Keratinocyte (primary cell): ENCODE results near the gene RBM3. TPM values are rescaled to one million over a fixed set of nuclear protein-coding genes. Genes with fewer than 3 reads are reported as not detected.

Experiments
- DNase-seq: peaks from one replicate; pipeline ENCODE4 v3.0.0-alpha.2; 2011; ENCODE audit warnings: low read depth, missing footprints, low spot score
- FAIRE-seq: peaks from 2 replicates; lab custom pipeline; 2011; peaks lifted over from hg19 to GRCh38; lab: Jason Lieb, UNC
- H2AFZ ChIP-seq: 2 replicates; pipeline ENCODE4 v1.6.0; 2012; ENCODE audit warnings: low read length, control low read depth, inconsistent platforms; ENCODE audit not compliant: control insufficient read depth
- H3K27ac ChIP-seq: 2 replicates; pipeline ENCODE4 v1.5.1; 2011; ENCODE audit warnings: low read length; ENCODE audit not compliant: control insufficient read depth, insufficient read depth
- H3K27me3 ChIP-seq: 3 replicates; pipeline ENCODE4 v1.6.0; 2011; ENCODE audit warnings: low read length; ENCODE audit not compliant: control insufficient read depth, insufficient read depth; ENCODE audit errors: extremely low read depth
- H3K36me3 ChIP-seq, 2 experiments: 2 replicates in 1 of 2; 3 replicates in 1 of 2; pipeline ENCODE4 v1.5.1; 2011; ENCODE audit warnings: low read length in 2 of 2, mild to moderate bottlenecking in 1 of 2; ENCODE audit not compliant: control insufficient read depth in 2 of 2, insufficient read depth in 2 of 2; ENCODE audit errors: extremely low read depth in 1 of 2
- H3K4me1 ChIP-seq: 3 replicates; pipeline ENCODE4 v1.5.1; 2011; ENCODE audit warnings: low read length; ENCODE audit not compliant: control insufficient read depth, insufficient read depth; ENCODE audit errors: extremely low read depth
- H3K4me2 ChIP-seq: 3 replicates; pipeline ENCODE4 v1.6.0; 2011; ENCODE audit warnings: low read depth, low read length; ENCODE audit not compliant: control insufficient read depth, insufficient read depth; ENCODE audit errors: extremely low read depth
- H3K4me3 ChIP-seq, 3 experiments: fragments of 200-600 bp in 1 of 3; sonication (generic) in 1 of 3; 2 replicates in 2 of 3; 3 replicates in 1 of 3; pipeline ENCODE4 v1.5.1; 2011 to 2016; ENCODE audit warnings: low read length in 3 of 3, mild to moderate bottlenecking in 3 of 3, control low read depth in 2 of 3, inconsistent platforms in 1 of 3, low read depth in 1 of 3, mixed read lengths in 1 of 3, mixed run types in 1 of 3, moderate library complexity in 1 of 3; ENCODE audit not compliant: control insufficient read depth in 2 of 3, insufficient read depth in 2 of 3; ENCODE audit errors: extremely low read depth in 1 of 3
- H3K79me2 ChIP-seq: 2 replicates; pipeline ENCODE4 v1.6.0; 2012; ENCODE audit warnings: low read length; ENCODE audit not compliant: control insufficient read depth, insufficient read depth
- H3K9ac ChIP-seq: 3 replicates; pipeline ENCODE4 v1.6.0; 2011; ENCODE audit warnings: low read length; ENCODE audit not compliant: control insufficient read depth, insufficient read depth; ENCODE audit errors: extremely low read depth
- H3K9me1 ChIP-seq: 3 replicates; pipeline ENCODE4 v1.6.0; 2011; ENCODE audit warnings: low read length; ENCODE audit not compliant: control insufficient read depth, insufficient read depth; ENCODE audit errors: extremely low read depth
- H3K9me3 ChIP-seq: 2 replicates; pipeline ENCODE4 v1.5.1; 2012; ENCODE audit warnings: low read depth, low read length; ENCODE audit not compliant: control insufficient read depth
- H4K20me1 ChIP-seq: 3 replicates; pipeline ENCODE4 v1.6.0; 2011; ENCODE audit warnings: low read length; ENCODE audit not compliant: control insufficient read depth, insufficient read depth; ENCODE audit errors: extremely low read depth
- EZH2 ChIP-seq: IDR thresholded peaks from one replicate; pipeline ENCODE4 v1.6.1; 2012; ENCODE audit warnings: inconsistent platforms, mild to moderate bottlenecking, low read length, moderate library complexity
- dilution Hi-C: fragments of 300-500 bp; cut with MboI; formaldehyde crosslinking; loops from one replicate; pipeline ENCODE4 v1.7.0; 2020; ENCODE audit warnings: low sequenced_read_pairs; ENCODE audit not compliant: extremely low pct_ligation_motif_present
- polyA plus RNA-seq, 5 experiments: library from polyadenylated mRNA; depleted of rRNA in 3 of 5; stranded (reverse) in 3 of 5; stranded (forward) in 1 of 5; unstranded in 1 of 5; fragments of >200 nt; gene quantifications; 1 replicate in 1 of 5; 2 replicates in 3 of 5; 3 replicates in 1 of 5; pipeline versions ENCODE4 v1.2.1 to v1.2.3, GENCODE V29; 2011 to 2012; ENCODE audit warnings: missing spikeins in 2 of 5, low read depth in 1 of 5, low replicate concordance in 1 of 5
- TF ChIP-seq, protein P1 (sequence below), 3 experiments: IDR thresholded peaks in 1 of 3; conservative IDR thresholded peaks in 1 of 3; optimal IDR thresholded peaks in 1 of 3; 2 replicates in 2 of 3; 3 replicates in 1 of 3; pipeline versions ENCODE3 to v1.5.1; 2011; ENCODE audit warnings: low read length in 3 of 3, mild to moderate bottlenecking in 3 of 3, moderate library complexity in 2 of 3, control low read depth in 1 of 3, inconsistent platforms in 1 of 3; ENCODE audit not compliant: insufficient read depth in 2 of 3; ENCODE audit errors: extremely low read depth in 1 of 3

RBM3 gene
- polyA plus RNA-seq, 1 donor (not counting 4 experiments of a cell fraction or from before 2014, with no cell fraction given), result 327 TPM

GRCh38 chrX:48538641-48539344 is 35.5 kb upstream of the RBM3 start:
- DNase-seq (no peak), FAIRE-seq (no peak)
- peak overlapping the region; percentile 84 for H3K27ac ChIP-seq
- no peaks in the 10 kb centered on the region for H3K36me3 ChIP-seq
- H3K4me2 ChIP-seq, result no peak overlapping the region
- dilution Hi-C loops, result no loop called here
- no peak for TF ChIP-seq EZH2
- TF ChIP-seq, protein P1, sequence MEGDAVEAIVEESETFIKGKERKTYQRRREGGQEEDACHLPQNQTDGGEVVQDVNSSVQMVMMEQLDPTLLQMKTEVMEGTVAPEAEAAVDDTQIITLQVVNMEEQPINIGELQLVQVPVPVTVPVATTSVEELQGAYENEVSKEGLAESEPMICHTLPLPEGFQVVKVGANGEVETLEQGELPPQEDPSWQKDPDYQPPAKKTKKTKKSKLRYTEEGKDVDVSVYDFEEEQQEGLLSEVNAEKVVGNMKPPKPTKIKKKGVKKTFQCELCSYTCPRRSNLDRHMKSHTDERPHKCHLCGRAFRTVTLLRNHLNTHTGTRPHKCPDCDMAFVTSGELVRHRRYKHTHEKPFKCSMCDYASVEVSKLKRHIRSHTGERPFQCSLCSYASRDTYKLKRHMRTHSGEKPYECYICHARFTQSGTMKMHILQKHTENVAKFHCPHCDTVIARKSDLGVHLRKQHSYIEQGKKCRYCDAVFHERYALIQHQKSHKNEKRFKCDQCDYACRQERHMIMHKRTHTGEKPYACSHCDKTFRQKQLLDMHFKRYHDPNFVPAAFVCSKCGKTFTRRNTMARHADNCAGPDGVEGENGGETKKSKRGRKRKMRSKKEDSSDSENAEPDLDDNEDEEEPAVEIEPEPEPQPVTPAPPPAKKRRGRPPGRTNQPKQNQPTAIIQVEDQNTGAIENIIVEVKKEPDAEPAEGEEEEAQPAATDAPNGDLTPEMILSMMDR (optimal IDR thresholded peaks at IDR 0.05 in 1 of 3, IDR thresholded peaks at IDR 0.05 in 1 of 3, conservative IDR thresholded peaks at IDR 0.05 in 1 of 3; ENCODE audit: extremely low read depth in 1 of 3, insufficient read depth in 2 of 3, low read length in 3 of 3), result no peak
- H2AFZ ChIP-seq, result no peak overlapping the region
- no peaks in the 10 kb centered on the region for H3K9me1 ChIP-seq
- H4K20me1 ChIP-seq, result no peaks in the 10 kb centered on the region
- H3K27me3 ChIP-seq, result no peaks in the 10 kb centered on the region
- H3K9me3 ChIP-seq, result no peaks in the 10 kb centered on the region
- H3K4me1 ChIP-seq, result peaks cover 9% of the 10 kb centered on the region
- peaks cover 15% of the 10 kb centered on the region for H3K79me2 ChIP-seq
- peak overlapping the region; percentile 83 for H3K9ac ChIP-seq
- H3K4me3 ChIP-seq, result no peak overlapping the region

DNA sequence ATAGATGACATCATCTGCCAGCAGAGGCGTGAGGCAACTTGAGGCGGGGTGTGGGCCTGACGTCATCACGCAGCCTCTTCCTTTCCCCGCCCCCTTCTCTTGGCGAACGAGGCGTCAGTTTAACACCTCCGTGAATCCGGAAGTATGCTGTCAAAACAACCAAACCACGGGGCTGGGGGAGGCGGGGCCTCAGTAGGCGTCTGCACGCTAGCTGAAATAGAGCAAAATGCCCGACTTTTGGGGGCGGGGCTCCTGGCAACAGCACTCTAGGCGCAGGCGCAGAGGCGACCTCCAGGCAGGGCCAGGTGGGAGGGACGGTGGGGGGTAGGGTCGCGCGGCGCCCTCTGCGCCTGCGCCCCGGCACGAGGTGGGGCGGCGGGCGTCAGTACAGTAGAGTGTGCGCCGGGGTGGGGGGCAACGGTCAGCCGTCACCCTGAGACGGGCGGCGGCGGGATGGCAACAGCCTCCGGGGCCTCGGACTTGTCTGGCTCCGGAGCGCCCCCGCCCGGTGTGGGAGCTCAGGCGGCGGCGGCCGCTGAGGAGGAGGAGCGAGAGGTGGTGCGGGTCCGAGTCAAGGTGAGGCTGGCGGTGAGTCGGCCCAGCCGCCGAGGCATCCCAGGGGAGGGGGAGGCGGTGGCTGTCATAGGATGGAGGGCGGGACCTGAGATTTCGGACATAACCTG is 34.8 kb upstream of the RBM3 start, which contains the start of gene TBC1D25:
TSS of gene TBC1D25 (plus strand) at position 370 of the 683 bp plus-strand sequence. CDS start at position 454, 84 bp downstream.
- Histone ChIP-seq H3K4me2 (peak within 1 kb of the TSS; percentile 79), H4K20me1 (no peaks in the 10 kb centered on the region), H3K27me3 (no peaks in the 10 kb centered on the region), H3K4me1 (peaks cover 9% of the 10 kb centered on the region), H3K79me2 (peaks cover 15% of the 10 kb centered on the region), H3K9me3 (no peaks in the 10 kb centered on the region), H3K36me3 (no peaks in the 10 kb centered on the region), H3K27ac (peak within 1 kb of the TSS; percentile 84), H3K4me3 (peak within 1 kb of the TSS; percentile 55 to 79 (median 62)), H3K9me1 (no peaks in the 10 kb centered on the region), H3K9ac (peak within 1 kb of the TSS; percentile 83), H2AFZ (peak within 1 kb of the TSS; percentile 83)
- no peak for TF ChIP-seq EZH2
- TF ChIP-seq, protein P1 (optimal IDR thresholded peaks at IDR 0.05 in 1 of 3, IDR thresholded peaks at IDR 0.05 in 1 of 3, conservative IDR thresholded peaks at IDR 0.05 in 1 of 3; ENCODE audit: extremely low read depth in 1 of 3, insufficient read depth in 2 of 3, low read length in 3 of 3), result peak in 2 of 3 experiments; percentile 38 to 53
- dilution Hi-C loops, result no loop called here
- FAIRE-seq, result no peak
- DNase-seq, result peak; percentile 86
